HEK293 (cell line): ENCODE measurements around the gene ZBTB5.
"Not testable (repeated sequence)": the region's sequence is repeated elsewhere in the genome, so short reads cannot be mapped to it uniquely, and the experiment has no call there.

Experiments
- SP2 ChIP-seq: fragments of 450-650 bp; formaldehyde crosslinking; IDR thresholded peaks from 2 replicates; pipeline ENCODE4 v1.5.1; 2016; ENCODE audit warnings: missing biosample characterization, missing genetic modification characterization
- ZNF600 ChIP-seq: fragments of 450-650 bp; formaldehyde crosslinking; IDR thresholded peaks from 2 replicates; pipeline ENCODE4 v1.5.1; 2016; ENCODE audit warnings: missing biosample characterization, missing genetic modification characterization
- TF ChIP-seq, protein P1 (sequence below): fragments of 450-650 bp; formaldehyde crosslinking; IDR thresholded peaks from 2 replicates; pipeline ENCODE4 v1.5.1; 2016; ENCODE audit warnings: missing biosample characterization, missing genetic modification characterization
- TF ChIP-seq, protein P2 (sequence below): fragments of 450-650 bp; formaldehyde crosslinking; IDR thresholded peaks from 2 replicates; pipeline ENCODE4 v1.5.1; 2016; ENCODE audit warnings: missing biosample characterization, missing genetic modification characterization

- not testable (repeated sequence) for TF ChIP-seq SP2, ZNF600 (tag by site-specific recombination)
- TF ChIP-seq, protein P1, sequence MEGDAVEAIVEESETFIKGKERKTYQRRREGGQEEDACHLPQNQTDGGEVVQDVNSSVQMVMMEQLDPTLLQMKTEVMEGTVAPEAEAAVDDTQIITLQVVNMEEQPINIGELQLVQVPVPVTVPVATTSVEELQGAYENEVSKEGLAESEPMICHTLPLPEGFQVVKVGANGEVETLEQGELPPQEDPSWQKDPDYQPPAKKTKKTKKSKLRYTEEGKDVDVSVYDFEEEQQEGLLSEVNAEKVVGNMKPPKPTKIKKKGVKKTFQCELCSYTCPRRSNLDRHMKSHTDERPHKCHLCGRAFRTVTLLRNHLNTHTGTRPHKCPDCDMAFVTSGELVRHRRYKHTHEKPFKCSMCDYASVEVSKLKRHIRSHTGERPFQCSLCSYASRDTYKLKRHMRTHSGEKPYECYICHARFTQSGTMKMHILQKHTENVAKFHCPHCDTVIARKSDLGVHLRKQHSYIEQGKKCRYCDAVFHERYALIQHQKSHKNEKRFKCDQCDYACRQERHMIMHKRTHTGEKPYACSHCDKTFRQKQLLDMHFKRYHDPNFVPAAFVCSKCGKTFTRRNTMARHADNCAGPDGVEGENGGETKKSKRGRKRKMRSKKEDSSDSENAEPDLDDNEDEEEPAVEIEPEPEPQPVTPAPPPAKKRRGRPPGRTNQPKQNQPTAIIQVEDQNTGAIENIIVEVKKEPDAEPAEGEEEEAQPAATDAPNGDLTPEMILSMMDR (tag by site-specific recombination) = not testable (repeated sequence)
- TF ChIP-seq, protein P2, sequence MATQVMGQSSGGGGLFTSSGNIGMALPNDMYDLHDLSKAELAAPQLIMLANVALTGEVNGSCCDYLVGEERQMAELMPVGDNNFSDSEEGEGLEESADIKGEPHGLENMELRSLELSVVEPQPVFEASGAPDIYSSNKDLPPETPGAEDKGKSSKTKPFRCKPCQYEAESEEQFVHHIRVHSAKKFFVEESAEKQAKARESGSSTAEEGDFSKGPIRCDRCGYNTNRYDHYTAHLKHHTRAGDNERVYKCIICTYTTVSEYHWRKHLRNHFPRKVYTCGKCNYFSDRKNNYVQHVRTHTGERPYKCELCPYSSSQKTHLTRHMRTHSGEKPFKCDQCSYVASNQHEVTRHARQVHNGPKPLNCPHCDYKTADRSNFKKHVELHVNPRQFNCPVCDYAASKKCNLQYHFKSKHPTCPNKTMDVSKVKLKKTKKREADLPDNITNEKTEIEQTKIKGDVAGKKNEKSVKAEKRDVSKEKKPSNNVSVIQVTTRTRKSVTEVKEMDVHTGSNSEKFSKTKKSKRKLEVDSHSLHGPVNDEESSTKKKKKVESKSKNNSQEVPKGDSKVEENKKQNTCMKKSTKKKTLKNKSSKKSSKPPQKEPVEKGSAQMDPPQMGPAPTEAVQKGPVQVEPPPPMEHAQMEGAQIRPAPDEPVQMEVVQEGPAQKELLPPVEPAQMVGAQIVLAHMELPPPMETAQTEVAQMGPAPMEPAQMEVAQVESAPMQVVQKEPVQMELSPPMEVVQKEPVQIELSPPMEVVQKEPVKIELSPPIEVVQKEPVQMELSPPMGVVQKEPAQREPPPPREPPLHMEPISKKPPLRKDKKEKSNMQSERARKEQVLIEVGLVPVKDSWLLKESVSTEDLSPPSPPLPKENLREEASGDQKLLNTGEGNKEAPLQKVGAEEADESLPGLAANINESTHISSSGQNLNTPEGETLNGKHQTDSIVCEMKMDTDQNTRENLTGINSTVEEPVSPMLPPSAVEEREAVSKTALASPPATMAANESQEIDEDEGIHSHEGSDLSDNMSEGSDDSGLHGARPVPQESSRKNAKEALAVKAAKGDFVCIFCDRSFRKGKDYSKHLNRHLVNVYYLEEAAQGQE (tag by site-specific recombination) = not testable (repeated sequence)
Measured at GRCh38 chr9:37426431-37426830, 38.8 kb downstream of the ZBTB5 start.
